NB4 (cell line): ENCODE results near the gene ZFP36L2.
A peak's percentile ranks its signal among the peaks of the same experiment; 100 is the strongest.

Experiments used
- DNase-seq: peaks from one replicate; pipeline ENCODE4 v3.0.0; 2010; ENCODE audit warnings: low read depth
- H3K4me3 ChIP-seq: one replicate; pipeline ENCODE4 v1.5.1; 2011; ENCODE audit warnings: mild to moderate bottlenecking, low read depth, low read length, moderate library complexity
- MYC ChIP-seq: IDR thresholded peaks from 2 replicates; pipeline ENCODE4 v1.6.1; 2011; ENCODE audit warnings: low read depth, low read length
- POLR2A ChIP-seq: IDR thresholded peaks from 2 replicates; pipeline ENCODE4 v1.6.1; 2011; ENCODE audit warnings: mild to moderate bottlenecking; ENCODE audit not compliant: insufficient read length; ENCODE audit errors: extremely low read depth
- TF ChIP-seq, protein P1 (sequence below): IDR thresholded peaks from 2 replicates; pipeline ENCODE4 v1.6.1; 2011; ENCODE audit warnings: low read depth, low read length
- TF ChIP-seq, protein P2 (sequence below): IDR thresholded peaks from one replicate; pipeline ENCODE4 v1.5.1; 2012; ENCODE audit warnings: low read depth, low read length

The ZFP36L2 gene

DNA sequence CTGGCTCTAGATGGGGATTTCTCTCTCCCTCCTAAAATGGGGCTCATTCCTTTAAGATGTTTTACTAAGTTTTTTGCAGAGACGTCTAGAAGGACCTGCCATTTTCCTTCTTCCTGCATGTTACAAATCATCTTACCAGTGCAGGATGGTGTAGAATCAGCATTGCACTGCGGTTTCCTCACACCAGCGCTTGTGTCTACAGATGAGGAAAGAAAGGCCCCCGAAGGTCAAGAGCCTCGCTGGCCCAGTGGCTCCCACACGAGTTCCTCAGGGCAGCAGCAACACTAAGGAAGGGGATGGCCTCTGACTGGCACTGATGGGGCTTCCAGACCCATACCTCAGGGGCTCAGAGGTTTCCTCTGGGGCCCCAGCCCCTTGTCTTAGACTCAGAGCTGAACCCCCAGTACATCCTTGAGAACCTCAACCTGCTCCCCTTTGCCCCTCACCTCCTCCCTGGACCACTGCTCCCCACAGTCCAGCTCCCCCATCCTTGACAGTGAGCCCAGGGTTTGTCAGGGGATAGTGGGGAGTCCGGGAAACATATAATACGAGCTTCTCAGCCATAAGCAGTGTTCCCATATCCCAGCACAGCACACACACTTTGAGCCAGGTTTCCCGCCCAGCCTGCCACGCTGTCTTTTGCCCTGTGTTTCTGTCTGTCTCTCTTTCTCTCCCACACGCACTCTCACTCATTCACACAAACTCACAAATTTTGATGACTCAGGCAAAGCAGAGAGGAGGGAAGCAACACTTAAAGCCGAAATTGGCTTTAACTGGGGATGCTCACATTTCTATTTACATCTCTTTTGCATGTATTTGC, 29.4 kb downstream of the ZFP36L2 start:
- no peak for TF ChIP-seq POLR2A
- TF ChIP-seq, protein P1, sequence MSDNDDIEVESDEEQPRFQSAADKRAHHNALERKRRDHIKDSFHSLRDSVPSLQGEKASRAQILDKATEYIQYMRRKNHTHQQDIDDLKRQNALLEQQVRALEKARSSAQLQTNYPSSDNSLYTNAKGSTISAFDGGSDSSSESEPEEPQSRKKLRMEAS = no peak
- TF ChIP-seq MYC = no peak
- TF ChIP-seq, protein P2, sequence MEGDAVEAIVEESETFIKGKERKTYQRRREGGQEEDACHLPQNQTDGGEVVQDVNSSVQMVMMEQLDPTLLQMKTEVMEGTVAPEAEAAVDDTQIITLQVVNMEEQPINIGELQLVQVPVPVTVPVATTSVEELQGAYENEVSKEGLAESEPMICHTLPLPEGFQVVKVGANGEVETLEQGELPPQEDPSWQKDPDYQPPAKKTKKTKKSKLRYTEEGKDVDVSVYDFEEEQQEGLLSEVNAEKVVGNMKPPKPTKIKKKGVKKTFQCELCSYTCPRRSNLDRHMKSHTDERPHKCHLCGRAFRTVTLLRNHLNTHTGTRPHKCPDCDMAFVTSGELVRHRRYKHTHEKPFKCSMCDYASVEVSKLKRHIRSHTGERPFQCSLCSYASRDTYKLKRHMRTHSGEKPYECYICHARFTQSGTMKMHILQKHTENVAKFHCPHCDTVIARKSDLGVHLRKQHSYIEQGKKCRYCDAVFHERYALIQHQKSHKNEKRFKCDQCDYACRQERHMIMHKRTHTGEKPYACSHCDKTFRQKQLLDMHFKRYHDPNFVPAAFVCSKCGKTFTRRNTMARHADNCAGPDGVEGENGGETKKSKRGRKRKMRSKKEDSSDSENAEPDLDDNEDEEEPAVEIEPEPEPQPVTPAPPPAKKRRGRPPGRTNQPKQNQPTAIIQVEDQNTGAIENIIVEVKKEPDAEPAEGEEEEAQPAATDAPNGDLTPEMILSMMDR = no peak
- DNase-seq = peak; percentile 54
- no peak overlapping the region for H3K4me3 ChIP-seq

DNA sequence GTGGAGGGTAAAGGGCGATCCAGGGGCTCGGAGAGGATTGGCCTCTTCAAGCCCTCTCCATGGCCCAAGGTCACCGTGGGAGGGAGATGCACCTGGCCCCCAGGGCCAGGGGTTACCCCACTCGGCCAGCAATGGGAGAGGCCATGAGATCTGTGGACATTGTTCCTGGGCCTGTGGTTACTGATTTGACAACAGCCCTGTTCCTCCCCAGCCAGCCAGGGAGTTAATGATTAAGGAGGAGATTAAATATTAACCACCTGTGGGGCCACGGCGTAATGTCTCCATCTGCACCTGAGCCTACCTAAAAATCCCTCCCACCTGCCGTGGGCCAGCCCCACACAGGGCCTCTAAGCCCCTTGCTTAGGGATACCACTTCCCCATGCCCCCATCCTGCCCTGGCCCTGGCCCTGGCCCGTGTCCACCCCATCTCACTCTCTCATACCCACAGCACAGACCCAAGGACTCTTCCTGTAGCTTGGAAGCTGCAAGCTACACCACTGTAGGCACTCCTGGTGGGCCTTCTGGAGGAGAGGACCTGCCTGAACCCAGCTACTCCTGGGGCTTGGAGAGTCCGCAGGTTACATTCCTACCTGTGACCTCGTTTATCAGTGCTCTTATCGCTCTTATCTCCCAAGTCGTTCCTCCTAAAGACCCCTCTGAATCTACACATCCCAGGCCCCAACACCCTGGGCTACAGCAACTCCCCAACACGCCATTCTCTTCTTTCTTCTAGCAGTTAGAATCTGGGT, 32.1 kb downstream of the ZFP36L2 start:
- no peak overlapping the region for H3K4me3 ChIP-seq
- no peak for DNase-seq
- TF ChIP-seq, protein P1 = no peak
- TF ChIP-seq POLR2A = no peak
- TF ChIP-seq MYC = no peak
- TF ChIP-seq, protein P2 = no peak

DNA sequence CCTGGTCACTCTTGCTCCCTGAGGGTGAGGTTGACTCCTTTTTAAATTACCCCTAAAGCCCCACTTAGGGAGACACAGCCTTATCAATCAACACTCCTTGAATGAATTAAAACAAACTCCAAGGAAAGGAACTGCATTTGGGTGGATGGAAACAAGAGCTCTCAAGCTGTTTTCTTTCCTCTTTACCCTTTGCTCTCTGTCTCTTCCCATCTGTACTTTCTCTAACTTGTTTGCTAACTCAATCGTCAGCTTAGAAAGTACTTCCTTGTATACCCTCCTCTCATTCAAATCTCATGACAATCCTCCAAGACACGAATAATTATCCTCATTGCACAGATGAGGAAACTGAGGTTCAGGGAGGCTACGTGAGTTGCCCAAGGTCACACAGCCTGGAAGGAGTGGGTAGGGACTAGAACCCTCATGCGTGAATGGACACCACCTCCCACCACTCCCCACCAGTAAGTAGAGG, 32.7 kb downstream of the ZFP36L2 start:
- no peak overlapping the region for H3K4me3 ChIP-seq
- TF ChIP-seq MYC (no peak), POLR2A (no peak)
- TF ChIP-seq, protein P1 = no peak
- TF ChIP-seq, protein P2 = no peak
- DNase-seq = no peak

DNA sequence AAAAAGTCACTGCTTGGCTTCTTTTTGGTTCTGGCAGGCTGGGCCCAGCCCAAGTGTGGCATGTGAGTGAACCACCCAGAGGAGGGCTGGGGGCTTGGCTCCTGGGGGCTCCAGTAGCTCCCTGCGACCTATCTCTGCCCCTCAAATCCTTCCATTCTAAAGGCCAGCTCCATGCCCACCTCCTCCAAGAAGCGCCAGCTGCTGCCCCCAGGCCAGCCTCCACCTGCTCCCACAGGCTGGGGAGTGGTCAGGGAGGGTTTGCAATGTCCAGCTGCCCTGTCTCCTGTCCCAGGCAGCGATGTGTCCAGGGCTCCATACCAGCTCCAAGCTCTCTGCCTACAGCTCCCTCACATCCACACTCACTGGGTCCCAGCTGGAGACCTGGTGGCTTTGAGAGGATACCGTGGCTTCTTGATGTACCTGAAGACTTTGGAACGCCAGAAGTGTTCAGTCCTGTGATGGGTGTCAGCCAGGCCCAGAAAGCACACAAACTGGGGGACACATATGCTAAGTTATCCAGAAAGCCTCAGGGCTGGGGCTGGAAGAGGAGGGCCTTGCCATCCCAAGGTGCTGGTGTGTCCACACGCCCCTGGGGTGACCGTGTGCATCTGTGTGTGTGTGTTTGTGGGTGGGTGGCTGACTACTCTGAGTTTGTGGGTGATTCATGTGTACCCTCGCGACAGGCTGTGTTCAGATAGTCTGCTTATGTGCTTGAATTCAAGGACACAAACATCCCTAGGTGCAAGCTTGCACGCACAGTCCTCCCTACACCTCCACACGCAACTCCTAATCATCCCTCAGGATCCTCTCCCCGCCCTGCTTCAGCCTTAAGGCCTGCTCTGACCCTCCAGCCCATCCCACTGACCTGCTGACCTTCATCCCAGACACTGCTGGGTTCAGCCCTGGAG, 33.4 kb downstream of the ZFP36L2 start:
- no peak for DNase-seq
- TF ChIP-seq POLR2A (no peak), MYC (no peak)
- TF ChIP-seq, protein P2 = no peak
- TF ChIP-seq, protein P1 = no peak
- H3K4me3 ChIP-seq = no peak overlapping the region

DNA sequence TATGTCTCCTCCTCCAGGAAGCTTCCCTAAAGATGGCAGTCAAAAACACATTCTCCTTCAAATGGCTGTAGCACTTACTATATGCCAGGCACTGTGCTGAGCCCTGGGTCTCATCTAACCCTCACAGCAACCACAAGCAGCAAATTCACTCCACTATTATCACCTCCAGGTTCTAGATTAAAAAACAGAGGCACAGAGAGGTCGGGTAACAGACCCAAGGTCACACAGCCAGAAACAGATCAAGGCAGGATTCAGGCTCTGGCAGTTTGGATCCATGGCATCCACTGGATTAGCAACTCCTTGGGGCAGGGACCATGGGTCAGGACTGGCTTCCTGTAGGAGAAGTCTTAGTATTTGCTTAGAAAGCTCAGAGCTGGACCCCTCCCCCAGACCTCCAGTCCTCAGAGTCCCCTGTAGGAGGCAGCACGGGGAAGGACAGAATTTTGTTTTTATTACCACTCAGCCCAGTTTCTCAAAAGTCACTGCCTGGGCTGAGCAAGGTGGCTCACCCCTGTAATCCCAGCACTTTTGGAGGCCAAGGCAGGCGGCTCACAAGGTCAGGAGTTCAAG, 34.4 kb downstream of the ZFP36L2 start:
- H3K4me3 ChIP-seq = no peak overlapping the region
- no peak for TF ChIP-seq POLR2A
- TF ChIP-seq, protein P2 = peak; percentile 41
- DNase-seq = peak; percentile 60
